GM12891 (cell line): ENCODE measurements around the gene RPUSD3.

Experiments
- POLR2A ChIP-seq: IDR thresholded peaks from 2 replicates; pipeline ENCODE4 v1.6.1; 2011; ENCODE audit warnings: low read depth, low read length, control low read depth
- POLR2AphosphoS5 ChIP-seq: IDR thresholded peaks from 2 replicates; pipeline ENCODE4 v1.6.1; 2011; ENCODE audit warnings: low read depth, low read length, control low read depth
- POU2F2 ChIP-seq: IDR thresholded peaks from 2 replicates; pipeline ENCODE4 v1.6.1; 2011; ENCODE audit warnings: low read depth, mild to moderate bottlenecking, control low read depth, low read length, moderate library complexity
- TAF1 ChIP-seq: IDR thresholded peaks from 2 replicates; pipeline ENCODE4 v1.6.1; 2011; ENCODE audit warnings: low read depth, low read length, control low read depth

- TF ChIP-seq TAF1 (no peak), POLR2A (no peak), POLR2AphosphoS5 (no peak), POU2F2 (no peak)
Measured at GRCh38 chr3:9803494-9803893, 40.3 kb downstream of the RPUSD3 start.
